Stimulated activated naive CD8-positive, alpha-beta T cell treated with anti-CD3 and anti-CD28 coated beads, Interleukin-15, amount 100 ng/mL, for 72 hours (primary cell): ENCODE results near the gene EPHB2.

Experiments used
- ATAC-seq: fragments of 150-1000 bp; cut with Tn5 transposase; 2 replicates; pipeline ENCODE4 v1.10.0; 2021; ENCODE audit warnings: mild to moderate bottlenecking, moderate library complexity
- DNase-seq, 2 donors: peaks; one replicate each; pipeline ENCODE4 v3.0.0; 2021 to 2022
- H3K27ac Mint-ChIP-seq, 2 donors: one replicate each; pipeline ENCODE4 v1.8.0; 2022; ENCODE audit warnings: mild to moderate bottlenecking in 2 of 2, mixed read lengths in 2 of 2, moderate library complexity in 2 of 2
- H3K27me3 Mint-ChIP-seq: one replicate; pipeline ENCODE4 v1.8.0; 2022; ENCODE audit warnings: mixed read lengths
- H3K4me1 Mint-ChIP-seq: one replicate; pipeline ENCODE4 v1.8.0; 2022; ENCODE audit warnings: mild to moderate bottlenecking, mixed read lengths
- H3K4me3 Mint-ChIP-seq, 2 donors: one replicate each; pipeline ENCODE4 v1.8.0; 2022; ENCODE audit warnings: mild to moderate bottlenecking in 2 of 2, mixed read lengths in 2 of 2, moderate library complexity in 1 of 2
- H3K9me3 Mint-ChIP-seq, 2 donors: one replicate each; pipeline ENCODE4 v1.8.0; 2022; ENCODE audit warnings: mixed read lengths in 2 of 2

EPHB2 gene

GRCh38 chr1:22788254-22788661, 77.6 kb downstream of the EPHB2 start:
- no peak overlapping the region for H3K4me3 Mint-ChIP-seq
- H3K27me3 Mint-ChIP-seq, result no peaks in the 10 kb centered on the region
- ATAC-seq, result no peak
- H3K27ac Mint-ChIP-seq, result no peak overlapping the region
- no peak for DNase-seq
- H3K9me3 Mint-ChIP-seq, result no peaks in the 10 kb centered on the region
- no peaks in the 10 kb centered on the region for H3K4me1 Mint-ChIP-seq

DNA sequence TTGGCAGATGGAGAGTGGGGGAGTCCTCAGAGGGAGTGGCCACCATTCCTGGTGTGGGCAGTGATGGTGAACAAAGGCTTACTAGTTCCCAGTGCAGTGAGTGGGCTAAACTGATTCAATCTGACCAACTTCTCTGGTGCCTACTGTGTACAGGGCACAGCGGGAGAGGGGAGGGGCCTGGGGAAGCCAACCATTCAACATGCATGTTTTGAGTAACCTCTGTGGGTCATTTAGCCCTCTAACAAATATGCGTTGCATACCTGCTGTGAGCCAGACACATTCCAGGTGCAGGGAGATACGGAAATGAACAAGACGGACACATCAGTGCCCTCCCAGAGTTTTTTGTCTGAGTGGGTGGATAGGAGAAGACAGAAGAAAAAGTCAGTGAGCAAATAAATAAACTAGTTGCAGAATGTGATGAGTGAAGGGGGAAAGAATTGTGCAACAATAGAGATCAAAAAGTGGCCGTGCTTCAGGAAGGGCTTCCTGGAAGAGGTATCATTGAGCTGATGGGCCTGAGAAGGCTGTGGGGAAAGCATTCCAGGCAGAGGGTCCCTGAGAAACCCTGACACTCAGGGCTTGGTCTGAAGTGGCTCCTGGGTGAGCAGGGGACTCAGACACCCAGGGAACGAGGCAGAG, 78.8 kb downstream of the EPHB2 start:
- no peak for DNase-seq
- Mint-ChIP-seq H3K4me3 (no peak overlapping the region), H3K27ac (no peak overlapping the region), H3K4me1 (no peaks in the 10 kb centered on the region), H3K27me3 (no peaks in the 10 kb centered on the region), H3K9me3 (no peaks in the 10 kb centered on the region)
- ATAC-seq, result no peak

- H3K27me3 Mint-ChIP-seq, result no peaks in the 10 kb centered on the region
- H3K27ac Mint-ChIP-seq, result no peak overlapping the region
- no peak for DNase-seq
- no peak overlapping the region for H3K4me3 Mint-ChIP-seq
- no peak for ATAC-seq
- no peaks in the 10 kb centered on the region for H3K4me1 Mint-ChIP-seq
- H3K9me3 Mint-ChIP-seq, result no peaks in the 10 kb centered on the region
Observed at GRCh38 chr1:22790232-22791008, 79.8 kb downstream of the EPHB2 start.

GRCh38 chr1:22791831-22792347, 81.2 kb downstream of the EPHB2 start:
- Mint-ChIP-seq H3K4me1 (no peaks in the 10 kb centered on the region), H3K9me3 (no peaks in the 10 kb centered on the region), H3K4me3 (no peak overlapping the region), H3K27me3 (no peaks in the 10 kb centered on the region), H3K27ac (no peak overlapping the region)
- no peak for ATAC-seq
- no peak for DNase-seq

- H3K27me3 Mint-ChIP-seq, result no peaks in the 10 kb centered on the region
- H3K4me3 Mint-ChIP-seq, result no peak overlapping the region
- no peak for ATAC-seq
- H3K4me1 Mint-ChIP-seq, result no peaks in the 10 kb centered on the region
- peak overlapping the region in 1 of 2 donors; percentile 28 for H3K27ac Mint-ChIP-seq
- DNase-seq, result no peak
- H3K9me3 Mint-ChIP-seq, result no peaks in the 10 kb centered on the region
Observed at GRCh38 chr1:22792396-22793160, 81.9 kb downstream of the EPHB2 start.

- H3K27ac Mint-ChIP-seq, result no peak overlapping the region
- no peaks in the 10 kb centered on the region for H3K27me3 Mint-ChIP-seq
- no peak overlapping the region for H3K4me3 Mint-ChIP-seq
- no peaks in the 10 kb centered on the region for H3K9me3 Mint-ChIP-seq
- DNase-seq (no peak), ATAC-seq (no peak)
- H3K4me1 Mint-ChIP-seq, result no peaks in the 10 kb centered on the region
Observed at GRCh38 chr1:22793647-22794046, 83.0 kb downstream of the EPHB2 start.

DNA sequence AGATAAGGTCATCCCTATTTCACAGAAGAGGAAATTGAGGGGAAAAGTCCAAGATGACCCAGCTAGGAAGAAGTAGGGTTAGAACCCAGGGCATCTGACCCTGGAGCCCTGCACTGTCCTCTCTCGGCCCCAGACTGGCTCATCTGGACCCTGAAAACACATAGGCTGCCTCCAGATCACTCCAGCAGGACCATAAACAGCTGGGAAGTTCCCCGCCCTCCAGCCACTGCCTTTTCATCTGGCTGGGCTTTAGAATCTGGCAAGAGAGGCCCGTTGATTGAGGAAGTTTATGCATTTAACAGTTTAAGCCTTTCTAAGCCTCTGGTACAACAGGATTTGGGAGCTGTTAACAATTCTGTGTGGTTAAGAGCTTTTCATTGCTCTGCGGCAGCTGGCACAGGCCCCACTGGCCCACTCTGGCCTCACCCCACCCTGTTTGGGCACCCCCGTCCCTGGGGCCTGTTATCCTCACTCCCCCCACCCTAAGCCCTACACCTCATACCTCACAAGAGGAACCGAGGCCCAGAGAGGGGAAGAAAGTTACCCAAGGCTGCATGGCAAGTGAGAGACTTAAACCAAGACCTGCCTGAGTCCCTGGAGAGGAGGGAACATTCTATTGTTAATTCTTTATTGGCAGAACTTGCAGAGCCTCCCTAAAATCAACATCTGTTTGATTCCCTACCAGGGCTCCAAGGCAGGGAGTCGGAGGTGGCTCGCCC, 84.2 kb downstream of the EPHB2 start:
- Mint-ChIP-seq H3K27me3 (no peaks in the 10 kb centered on the region), H3K27ac (peak overlapping the region in 1 of 2 donors; percentile 46), H3K4me1 (no peaks in the 10 kb centered on the region), H3K4me3 (no peak overlapping the region), H3K9me3 (no peaks in the 10 kb centered on the region)
- DNase-seq (no peak), ATAC-seq (no peak)

- no peaks in the 10 kb centered on the region for H3K4me1 Mint-ChIP-seq
- DNase-seq (no peak), ATAC-seq (no peak)
- no peaks in the 10 kb centered on the region for H3K27me3 Mint-ChIP-seq
- no peak overlapping the region for H3K27ac Mint-ChIP-seq
- H3K4me3 Mint-ChIP-seq, result no peak overlapping the region
- no peaks in the 10 kb centered on the region for H3K9me3 Mint-ChIP-seq
Observed at GRCh38 chr1:22795366-22795714, 84.7 kb downstream of the EPHB2 start.

GRCh38 chr1:22796642-22797041, 86.0 kb downstream of the EPHB2 start:
- H3K4me1 Mint-ChIP-seq, result no peaks in the 10 kb centered on the region
- DNase-seq (no peak), ATAC-seq (no peak)
- no peaks in the 10 kb centered on the region for H3K9me3 Mint-ChIP-seq
- H3K27ac Mint-ChIP-seq, result no peak overlapping the region
- H3K4me3 Mint-ChIP-seq, result no peak overlapping the region
- H3K27me3 Mint-ChIP-seq, result no peaks in the 10 kb centered on the region

GRCh38 chr1:22798083-22798482, 87.4 kb downstream of the EPHB2 start:
- no peak overlapping the region for H3K27ac Mint-ChIP-seq
- no peak overlapping the region for H3K4me3 Mint-ChIP-seq
- no peak for ATAC-seq
- no peaks in the 10 kb centered on the region for H3K27me3 Mint-ChIP-seq
- no peaks in the 10 kb centered on the region for H3K4me1 Mint-ChIP-seq
- no peaks in the 10 kb centered on the region for H3K9me3 Mint-ChIP-seq
- DNase-seq, result no peak

GRCh38 chr1:22799971-22800370, 89.3 kb downstream of the EPHB2 start:
- no peaks in the 10 kb centered on the region for H3K9me3 Mint-ChIP-seq
- H3K27me3 Mint-ChIP-seq, result no peaks in the 10 kb centered on the region
- ATAC-seq (no peak), DNase-seq (no peak)
- no peak overlapping the region for H3K4me3 Mint-ChIP-seq
- no peaks in the 10 kb centered on the region for H3K4me1 Mint-ChIP-seq
- peak overlapping the region in 1 of 2 donors; percentile 85 for H3K27ac Mint-ChIP-seq

GRCh38 chr1:22800629-22801028, 90.0 kb downstream of the EPHB2 start:
- H3K4me1 Mint-ChIP-seq, result no peaks in the 10 kb centered on the region
- H3K27me3 Mint-ChIP-seq, result peaks cover 5% of the 10 kb centered on the region
- DNase-seq (no peak), ATAC-seq (no peak)
- H3K9me3 Mint-ChIP-seq, result no peaks in the 10 kb centered on the region
- no peak overlapping the region for H3K27ac Mint-ChIP-seq
- no peak overlapping the region for H3K4me3 Mint-ChIP-seq

DNA sequence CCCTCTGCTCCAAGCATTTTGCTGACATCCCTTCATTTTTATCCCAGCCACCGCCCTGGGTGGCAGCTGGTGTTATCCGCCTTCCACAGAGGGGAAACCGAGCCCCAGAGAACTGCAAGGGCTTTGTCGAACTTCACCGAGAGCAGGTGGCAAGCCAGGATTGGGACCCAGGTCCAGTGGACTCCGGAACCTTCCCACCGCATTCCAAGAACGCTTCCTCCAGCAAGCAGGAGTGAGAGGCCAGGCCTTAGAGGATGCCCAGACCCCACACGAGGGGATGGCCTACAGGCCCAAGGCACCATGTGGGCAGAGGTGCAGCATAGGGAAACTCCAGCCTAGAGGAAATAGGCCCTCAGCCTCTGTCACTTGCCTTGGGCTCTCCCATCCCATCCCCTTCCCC, 90.7 kb downstream of the EPHB2 start:
- DNase-seq (no peak), ATAC-seq (no peak)
- H3K27ac Mint-ChIP-seq, result no peak overlapping the region
- H3K4me1 Mint-ChIP-seq, result no peaks in the 10 kb centered on the region
- no peak overlapping the region for H3K4me3 Mint-ChIP-seq
- peaks cover 8% of the 10 kb centered on the region for H3K27me3 Mint-ChIP-seq
- no peaks in the 10 kb centered on the region for H3K9me3 Mint-ChIP-seq

DNA sequence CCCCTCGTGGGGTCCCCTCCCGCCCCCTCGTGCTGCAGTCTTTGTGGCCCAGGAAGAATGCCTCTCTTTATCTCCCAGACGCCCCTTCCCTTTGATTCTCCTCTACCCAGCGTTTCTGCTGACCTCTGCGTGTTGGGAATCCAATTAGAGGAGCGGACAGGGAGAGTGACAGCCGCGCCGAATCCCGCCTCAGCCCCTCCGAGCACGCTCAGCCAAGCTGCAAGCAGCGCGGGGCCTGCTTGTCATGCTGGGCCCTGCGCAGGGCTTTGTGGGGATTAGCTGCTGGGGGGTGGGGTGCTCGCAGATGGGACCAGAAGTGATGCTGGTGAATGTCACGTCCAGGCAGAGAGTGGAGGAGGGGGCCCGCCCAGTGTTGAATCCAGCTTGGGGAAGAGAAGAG, 91.1 kb downstream of the EPHB2 start:
- H3K27me3 Mint-ChIP-seq, result peaks cover 8% of the 10 kb centered on the region
- H3K9me3 Mint-ChIP-seq, result no peaks in the 10 kb centered on the region
- H3K27ac Mint-ChIP-seq, result no peak overlapping the region
- no peak for DNase-seq
- no peaks in the 10 kb centered on the region for H3K4me1 Mint-ChIP-seq
- no peak for ATAC-seq
- no peak overlapping the region for H3K4me3 Mint-ChIP-seq

DNA sequence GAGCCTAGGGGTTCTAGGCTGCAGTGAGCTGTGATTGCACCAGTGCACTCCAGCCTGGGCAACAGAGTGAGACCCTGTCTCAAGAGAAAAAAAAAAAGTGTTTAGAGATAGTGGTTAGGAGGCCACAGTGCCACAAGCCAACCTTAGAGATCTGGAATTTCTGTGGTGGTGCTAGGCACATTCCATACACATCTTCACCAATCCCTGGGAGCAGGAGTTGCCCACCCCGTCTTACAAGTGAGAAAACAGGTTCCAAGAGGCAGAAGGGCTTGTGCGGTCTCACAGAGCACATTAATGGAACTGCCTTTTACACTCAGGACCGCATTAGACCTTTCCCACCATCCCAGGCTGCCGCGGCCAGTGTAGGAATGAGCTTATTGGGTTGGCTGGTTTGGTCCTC, 93.2 kb downstream of the EPHB2 start:
- ATAC-seq (no peak), DNase-seq (no peak)
- no peaks in the 10 kb centered on the region for H3K4me1 Mint-ChIP-seq
- H3K27ac Mint-ChIP-seq, result peak overlapping the region in 1 of 2 donors; percentile 67
- no peak overlapping the region for H3K4me3 Mint-ChIP-seq
- no peaks in the 10 kb centered on the region for H3K9me3 Mint-ChIP-seq
- H3K27me3 Mint-ChIP-seq, result peaks cover 8% of the 10 kb centered on the region
